NCI-H748 treated with DMSO at 0.1 percent for 48 hours (cell line): ENCODE results near the gene MTFMT.

Experiments used
- DNase-seq: peaks from one replicate; lab custom pipeline; 2025; lab: John Stamatoyannopoulos, UW

The MTFMT gene

DNA sequence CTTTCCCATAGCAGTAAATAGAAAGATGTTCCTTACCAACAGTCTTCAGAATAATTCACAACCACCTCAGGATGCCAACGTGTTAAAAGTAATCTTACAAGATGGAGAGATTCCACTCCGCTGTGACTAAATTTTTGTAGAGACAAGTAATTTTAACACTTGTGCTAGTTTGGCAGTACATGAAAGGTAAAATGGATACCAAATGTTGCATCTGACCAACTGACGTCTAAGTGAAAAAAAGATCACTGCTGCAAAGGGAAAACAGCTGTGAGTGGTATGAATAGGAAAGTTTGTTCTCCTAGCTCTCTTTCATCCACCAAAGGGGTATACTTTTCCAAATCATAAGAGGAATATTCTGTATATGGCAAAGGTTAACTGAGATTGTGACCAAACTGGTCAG lies 42.3 kb downstream of the MTFMT start:
- DNase-seq: no peak

DNA sequence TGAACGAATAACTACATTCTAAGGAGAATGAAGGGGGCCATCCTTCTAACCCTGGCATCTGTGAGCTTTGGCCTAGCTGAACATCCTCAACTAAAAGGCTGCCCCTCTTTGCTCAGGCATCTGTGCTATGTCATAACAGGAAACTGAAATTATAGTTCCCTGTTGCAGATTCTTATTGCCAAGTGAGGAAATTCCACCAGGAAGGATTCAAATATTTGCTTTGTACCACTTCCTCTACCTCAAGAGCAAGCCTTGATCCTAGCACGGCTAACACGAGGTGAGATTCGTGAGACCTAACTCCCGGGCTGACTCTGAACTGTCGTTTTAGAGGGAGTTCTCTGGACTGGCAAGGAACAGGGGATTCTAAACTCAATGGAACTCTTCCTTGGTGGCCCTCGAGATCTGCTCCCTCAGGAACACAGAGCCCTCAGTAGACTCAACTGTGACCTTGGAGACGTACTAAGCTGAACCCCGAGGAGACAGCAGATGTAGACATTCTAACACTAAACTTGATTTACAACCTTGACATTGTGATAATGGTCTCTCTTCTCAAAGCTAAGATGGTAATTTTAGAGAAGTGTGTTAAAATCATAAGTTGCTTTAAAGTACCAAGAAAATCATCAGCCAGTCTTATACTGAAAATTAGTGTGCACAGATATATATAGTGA lies 43.9 kb downstream of the MTFMT start:
- DNase-seq: no peak

DNA sequence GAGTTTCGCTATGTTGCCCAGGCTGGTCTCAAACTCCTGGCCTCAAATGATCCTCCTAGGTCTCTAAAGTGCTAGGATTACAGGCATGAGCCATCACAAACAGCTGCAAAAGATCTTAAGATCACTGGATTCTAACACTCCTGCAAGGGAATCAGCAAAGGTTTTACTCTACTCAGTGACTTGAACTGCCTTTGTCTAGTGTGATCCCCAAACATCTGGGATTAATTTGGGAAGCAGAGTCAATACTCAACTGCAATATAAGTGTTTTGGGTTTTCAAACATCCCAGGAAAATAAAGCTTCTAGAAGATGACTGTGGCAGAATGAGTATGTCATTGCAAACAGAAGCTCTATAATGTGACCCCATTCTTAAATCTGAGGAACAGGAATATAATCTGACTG lies 47.0 kb downstream of the MTFMT start:
- DNase-seq: no peak

DNA sequence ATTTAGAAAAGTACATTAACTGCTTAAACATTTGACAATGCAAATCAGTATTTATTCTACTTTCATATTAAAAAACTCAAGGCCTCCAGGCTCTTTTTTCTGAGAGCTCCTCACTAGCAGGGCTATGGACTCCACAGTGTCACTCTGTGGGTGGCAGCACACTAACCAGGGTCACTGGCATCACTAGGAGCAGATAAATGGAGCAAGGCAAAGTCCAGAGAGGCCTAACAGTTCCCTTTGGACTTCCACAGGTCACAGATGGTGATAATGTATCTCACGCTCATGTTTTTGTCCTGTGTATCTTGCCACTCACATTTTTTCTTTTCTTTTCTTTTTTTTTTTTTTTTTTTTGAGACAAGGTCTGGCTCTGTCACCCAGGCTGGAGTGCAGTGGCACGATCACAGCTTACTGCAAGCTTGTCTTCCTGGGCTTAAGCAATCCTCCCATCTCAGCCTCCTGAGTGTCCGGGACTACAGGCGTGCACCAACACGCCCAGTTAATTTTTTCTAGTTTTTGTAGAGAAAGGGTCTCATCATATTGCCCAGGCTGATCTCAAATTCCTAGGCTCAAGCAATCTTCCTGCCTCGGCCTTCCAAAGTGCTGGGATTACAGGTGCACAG lies 47.5 kb downstream of the MTFMT start:
- no peak for DNase-seq

DNA sequence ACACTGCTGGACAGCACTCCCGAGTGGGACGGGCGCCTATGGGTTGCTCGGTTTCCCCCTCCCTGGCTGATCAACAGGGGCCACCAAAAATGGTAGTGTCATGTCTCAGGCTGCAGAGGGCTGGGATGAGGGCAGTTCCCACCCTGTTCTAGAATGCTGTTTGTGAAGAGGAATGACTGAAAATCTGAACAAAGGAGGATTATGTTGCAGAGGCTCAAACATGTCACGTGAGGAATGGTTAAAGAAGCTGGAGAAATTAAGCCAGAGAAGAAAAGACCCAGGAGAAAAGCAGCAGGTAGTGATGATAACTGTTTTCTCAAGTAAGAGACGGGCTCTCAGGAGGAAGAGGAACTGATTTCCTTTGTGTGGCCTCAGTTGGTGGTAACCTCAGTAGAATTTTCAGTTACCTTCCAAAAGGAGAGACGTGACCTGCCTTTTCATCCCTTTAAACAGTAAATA lies 50.2 kb downstream of the MTFMT start:
- DNase-seq: no peak

DNA sequence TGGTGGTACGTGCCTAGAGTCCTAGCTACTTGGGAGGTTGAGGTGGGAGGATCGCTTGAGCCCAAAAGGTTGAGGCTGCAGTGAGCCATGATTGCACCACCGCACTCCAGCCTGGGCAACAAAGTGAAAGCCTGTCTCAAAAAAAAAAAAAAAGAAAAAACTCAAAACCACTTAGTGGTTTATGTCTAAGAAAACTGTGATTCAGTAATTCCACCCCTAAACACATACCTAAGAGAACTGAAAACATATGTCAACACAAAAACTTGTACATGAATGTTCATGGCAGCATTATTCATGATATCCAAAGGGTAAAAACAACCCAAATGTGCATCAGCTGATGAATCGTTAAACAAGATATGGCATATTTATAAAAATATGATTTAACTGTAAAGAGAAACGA lies 54.0 kb downstream of the MTFMT start:
- DNase-seq: no peak

DNA sequence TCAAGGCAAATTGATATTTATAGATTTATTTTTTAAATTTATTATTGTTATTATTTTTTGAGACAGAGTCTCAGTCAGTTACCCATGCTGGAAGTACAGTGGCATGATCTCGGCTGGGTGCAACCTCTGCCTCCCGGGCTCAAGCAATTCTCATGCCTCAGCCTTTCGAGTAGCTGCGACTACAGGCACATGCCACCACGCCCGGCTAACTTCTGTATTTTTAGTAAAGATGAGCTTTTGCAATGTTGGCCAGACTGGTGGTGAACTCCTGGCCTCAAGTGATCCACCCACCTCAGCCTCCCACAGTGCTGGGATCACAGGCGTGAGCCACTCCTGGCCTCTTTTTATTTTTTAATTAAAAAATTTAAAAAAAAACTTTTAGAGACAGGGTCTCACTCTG lies 58.7 kb downstream of the MTFMT start:
- no peak for DNase-seq

DNA sequence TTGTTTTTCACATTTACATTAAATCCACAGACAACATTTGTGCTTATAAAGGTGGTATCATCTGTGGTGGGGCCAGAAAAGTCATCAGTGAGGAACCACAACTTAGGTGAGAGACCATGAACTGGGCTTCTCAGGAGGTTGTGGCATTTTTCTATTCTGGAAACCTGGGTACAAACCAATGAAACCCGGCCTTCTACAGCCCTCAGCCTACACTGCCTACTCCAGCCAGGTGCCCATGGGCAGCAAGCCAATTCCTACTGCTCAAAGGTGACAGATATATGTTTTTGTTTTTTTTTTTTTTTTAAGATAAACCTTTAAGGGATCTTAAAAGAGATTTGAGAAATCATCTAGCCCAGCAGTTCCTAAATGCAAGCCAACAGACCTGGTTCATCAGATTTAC lies 60.0 kb downstream of the MTFMT start:
- DNase-seq: no peak

DNA sequence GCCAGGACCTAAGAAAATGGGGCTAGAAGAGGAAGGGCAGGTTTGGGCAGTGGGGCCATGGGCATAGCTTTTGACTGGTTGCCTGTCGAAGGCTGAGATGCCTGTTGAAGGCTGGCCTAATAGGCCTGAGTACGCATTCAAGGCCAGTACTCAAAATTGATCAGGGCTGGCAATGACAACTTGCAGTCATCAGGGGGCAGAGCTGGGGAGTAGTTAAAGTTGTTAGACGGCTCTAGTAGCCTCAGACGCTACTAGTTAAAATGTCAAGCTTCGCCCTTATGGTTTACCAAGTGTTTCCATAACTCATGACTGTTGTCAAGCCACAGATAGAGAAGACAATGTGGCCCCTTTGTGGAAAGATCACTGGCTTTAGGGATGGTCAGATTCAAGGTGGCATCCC lies 68.4 kb downstream of the MTFMT start:
- no peak for DNase-seq

DNA sequence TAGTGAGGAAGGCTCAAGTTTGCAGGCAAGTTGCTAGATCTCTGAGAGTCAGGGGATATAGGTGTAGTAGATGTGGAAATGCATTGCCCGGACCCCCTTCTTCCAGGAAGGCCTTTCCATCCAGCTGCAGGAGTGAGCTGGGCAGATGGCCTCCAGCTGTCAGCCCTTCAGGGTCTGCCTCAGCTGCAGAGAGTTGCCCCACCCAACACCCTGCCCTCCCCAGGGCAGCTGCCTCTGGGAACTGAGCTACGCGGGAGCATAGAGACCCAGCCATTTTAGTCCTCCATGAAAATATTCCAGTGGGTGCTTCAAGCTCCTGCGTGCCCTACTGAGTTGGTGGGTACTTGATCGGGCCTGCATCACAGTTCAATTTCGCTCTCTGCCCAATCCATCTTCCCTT lies 69.3 kb downstream of the MTFMT start:
- DNase-seq: no peak

DNA sequence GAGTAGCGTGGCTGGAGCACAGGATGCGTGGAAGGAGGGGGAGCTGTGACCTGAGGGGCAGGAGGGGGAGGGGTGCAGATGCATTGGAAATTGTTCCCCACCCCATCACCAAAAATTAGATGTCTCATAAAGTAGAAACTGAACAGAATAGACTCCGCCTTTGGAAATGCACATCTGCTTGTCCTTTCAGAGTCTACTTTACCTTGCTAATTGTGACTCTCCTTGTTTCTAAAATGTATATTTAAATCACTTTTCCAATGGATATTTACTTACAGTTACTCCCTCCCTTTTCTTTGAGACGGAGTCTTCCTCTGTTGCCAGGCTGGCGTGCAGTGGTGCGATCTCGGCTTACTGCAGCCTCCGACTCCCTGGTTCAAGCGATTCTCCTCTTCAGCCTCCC lies 70.3 kb downstream of the MTFMT start:
- no peak for DNase-seq

DNA sequence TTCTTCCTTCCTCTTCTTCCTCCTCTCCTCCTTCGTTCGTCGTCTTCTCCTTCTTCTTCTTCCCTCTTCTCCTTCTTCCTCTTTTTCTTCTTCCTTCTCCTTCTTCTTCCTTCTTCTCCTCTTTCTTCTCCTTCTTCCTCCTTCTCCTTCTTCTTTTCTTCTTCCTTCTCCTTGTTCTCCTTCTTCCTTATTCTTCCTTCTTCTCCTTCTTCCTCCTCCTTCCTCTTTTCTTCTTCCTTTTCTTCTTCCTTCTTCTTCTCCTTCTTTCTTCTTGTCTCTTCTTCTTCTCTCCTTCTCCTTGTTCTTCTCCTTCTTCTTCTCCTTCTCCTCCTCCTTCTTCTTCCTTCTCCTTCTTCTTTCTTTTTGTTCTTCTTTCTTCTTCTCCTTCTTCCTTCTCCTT lies 75.0 kb downstream of the MTFMT start:
- no peak for DNase-seq

DNA sequence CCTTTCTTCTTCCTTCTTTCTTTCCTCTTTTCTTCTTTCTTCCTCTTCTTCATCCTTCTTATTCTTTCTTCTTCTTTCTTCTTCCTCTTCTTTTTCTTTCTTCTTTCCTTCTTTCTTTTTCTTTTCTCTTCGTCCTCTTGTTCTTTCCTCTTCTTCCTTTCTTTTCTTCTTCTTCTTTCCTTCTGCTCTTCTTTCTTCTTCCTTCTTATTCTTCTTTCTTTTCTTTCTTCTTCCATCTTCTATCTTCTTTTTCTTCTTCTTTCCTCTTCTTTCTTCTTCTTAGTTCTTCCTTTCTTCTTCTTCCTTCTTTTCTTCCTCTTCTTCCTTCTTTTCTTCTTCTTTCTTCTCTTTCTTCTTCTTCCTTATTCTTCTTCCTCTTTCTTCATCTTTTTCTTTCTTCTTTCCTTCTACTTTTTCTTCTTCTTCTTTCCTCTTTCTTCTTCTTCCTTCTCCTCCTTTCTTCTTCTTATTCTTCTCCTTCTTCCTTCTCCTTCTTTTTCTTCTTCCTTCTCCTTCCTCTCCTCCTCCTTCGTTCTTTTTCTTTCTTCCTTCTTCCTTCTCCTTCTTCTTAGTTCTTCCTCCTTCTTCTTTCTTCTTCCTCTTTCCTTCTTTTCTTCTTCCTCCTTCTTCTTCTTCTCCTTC lies 77.5 kb downstream of the MTFMT start:
- no peak for DNase-seq
